Body of pancreas (tissue), 4 donors: ENCODE data around the gene SPSB1.

ENCODE experiments used
- CTCF ChIP-seq, 7 experiments: fragments of 450-650 bp in 4 of 7; fragments of 200-600 bp in 3 of 7; sonication (generic) in 3 of 7; IDR thresholded peaks; one replicate each; pipeline ENCODE4 v1.5.1; 2016 to 2019; ENCODE audit warnings: antibody characterized with exemption in 7 of 7
- POLR2A ChIP-seq, 3 donors: fragments of 450-650 bp; IDR thresholded peaks; one replicate each; pipeline ENCODE4 v1.6.1; 2016; ENCODE audit warnings: antibody characterized with exemption in 3 of 3, mild to moderate bottlenecking in 2 of 3

GRCh38 chr1:9298282-9298681, 5.6 kb downstream of the SPSB1 start:
- TF ChIP-seq CTCF (IDR thresholded peaks at IDR 0.05) (no peak), POLR2A (IDR thresholded peaks at IDR 0.05) (no peak)
